Muscle layer of colon (tissue), 2 donors: Measurements from ENCODE around the gene FES.

ENCODE experiments used
- H3K27ac ChIP-seq: one replicate; pipeline ENCODE4 v1.7.0; 2013; ENCODE audit warnings: low read depth, mild to moderate bottlenecking, low read length, moderate library complexity
- H3K27me3 ChIP-seq, 2 donors: one replicate each; pipeline ENCODE4 v1.7.0; 2013; ENCODE audit warnings: low read length in 2 of 2, mild to moderate bottlenecking in 2 of 2; ENCODE audit not compliant: insufficient read depth in 2 of 2, control insufficient read depth in 1 of 2
- H3K36me3 ChIP-seq: one replicate; pipeline ENCODE4 v1.7.0; 2013; ENCODE audit warnings: mild to moderate bottlenecking, low read length; ENCODE audit not compliant: insufficient read depth
- H3K4me1 ChIP-seq: one replicate; pipeline ENCODE4 v1.7.0; 2013; ENCODE audit warnings: mild to moderate bottlenecking, low read length; ENCODE audit not compliant: insufficient read depth
- H3K4me3 ChIP-seq, 2 donors: one replicate each; pipeline ENCODE4 v1.7.0; 2013; ENCODE audit warnings: low read length in 2 of 2, low read depth in 1 of 2, mild to moderate bottlenecking in 1 of 2, moderate library complexity in 1 of 2
- H3K9ac ChIP-seq: one replicate; pipeline ENCODE4 v1.7.0; 2013; ENCODE audit warnings: low read length
- H3K9me3 ChIP-seq: one replicate; pipeline ENCODE4 v1.7.0; 2013; ENCODE audit warnings: mild to moderate bottlenecking, low read length
- donor health status: abdominal sarcoma.
- donor health status: Adenocarcinoma of cecum.

FES gene

DNA sequence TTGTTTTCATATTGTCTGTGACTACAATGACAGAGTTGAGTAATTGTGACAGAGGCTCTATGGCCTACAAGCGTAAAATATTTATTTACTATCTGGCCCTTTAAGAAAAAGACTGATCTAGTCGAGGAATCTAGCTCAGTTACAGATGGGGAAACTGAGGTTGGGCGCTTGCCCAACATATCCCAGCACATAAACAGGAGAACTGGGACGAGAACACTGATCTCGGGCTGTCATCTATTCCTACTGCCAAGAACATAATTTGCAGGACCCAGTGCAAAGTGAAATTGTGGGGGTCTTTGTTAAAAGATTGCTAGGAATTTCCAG, 1.9 kb downstream of the FES start:
- Histone ChIP-seq H3K9me3 (no peaks in the 10 kb centered on the region), H3K27me3 (no peaks in the 10 kb centered on the region), H3K4me1 (peaks cover 31% of the 10 kb centered on the region), H3K36me3 (peaks cover 25% of the 10 kb centered on the region), H3K4me3 (no peak overlapping the region), H3K27ac (no peak overlapping the region), H3K9ac (no peak overlapping the region)

GRCh38 chr15:90887037-90887481, 2.8 kb downstream of the FES start:
- no peak overlapping the region for H3K9ac ChIP-seq
- peaks cover 33% of the 10 kb centered on the region for H3K36me3 ChIP-seq
- H3K9me3 ChIP-seq = no peaks in the 10 kb centered on the region

GRCh38 chr15:90889313-90889730, 5.0 kb downstream of the FES start:
- Histone ChIP-seq H3K27ac (no peak overlapping the region), H3K36me3 (peaks cover 54% of the 10 kb centered on the region), H3K9ac (no peak overlapping the region), H3K9me3 (no peaks in the 10 kb centered on the region), H3K4me1 (peaks cover 20% of the 10 kb centered on the region), H3K27me3 (no peaks in the 10 kb centered on the region), H3K4me3 (no peak overlapping the region)

More at GRCh38 chr15:90887037-90887481, 2.8 kb downstream of the FES start:
- Histone ChIP-seq H3K4me3 (no peak overlapping the region), H3K27ac (no peak overlapping the region), H3K27me3 (no peaks in the 10 kb centered on the region), H3K4me1 (peaks cover 31% of the 10 kb centered on the region)

DNA sequence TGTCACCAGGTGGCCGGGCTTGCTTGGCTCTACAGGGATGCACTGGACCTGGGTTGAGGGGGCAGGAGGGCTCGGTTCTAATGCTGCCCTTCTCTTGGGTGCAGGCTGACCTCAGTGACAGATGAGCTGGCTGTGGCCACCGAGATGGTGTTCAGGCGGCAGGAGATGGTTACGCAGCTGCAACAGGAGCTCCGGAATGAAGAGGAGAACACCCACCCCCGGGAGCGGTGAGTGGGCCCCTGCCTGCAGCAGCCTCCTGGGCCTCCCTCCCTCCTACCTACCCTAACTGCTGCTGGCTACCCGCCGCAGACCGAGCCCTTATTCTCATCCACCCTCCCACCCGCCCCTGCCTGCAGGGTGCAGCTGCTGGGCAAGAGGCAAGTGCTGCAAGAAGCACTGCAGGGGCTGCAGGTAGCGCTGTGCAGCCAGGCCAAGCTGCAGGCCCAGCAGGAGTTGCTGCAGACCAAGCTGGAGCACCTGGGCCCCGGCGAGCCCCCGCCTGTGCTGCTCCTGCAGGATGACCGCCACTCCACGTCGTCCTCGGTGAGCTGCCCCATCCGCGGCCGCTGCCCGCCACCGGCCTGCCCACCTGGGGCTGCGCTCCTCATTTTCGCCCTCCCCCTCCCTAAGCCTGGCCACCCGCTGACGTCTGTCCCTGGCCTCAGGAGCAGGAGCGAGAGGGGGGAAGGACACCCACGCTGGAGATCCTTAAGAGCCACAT, 5.6 kb downstream of the FES start:
- H3K27ac ChIP-seq = no peak overlapping the region

GRCh38 chr15:90890839-90891238, 6.5 kb downstream of the FES start:
- Histone ChIP-seq H3K4me3 (no peak overlapping the region), H3K9me3 (no peaks in the 10 kb centered on the region), H3K36me3 (peaks cover 67% of the 10 kb centered on the region), H3K9ac (no peak overlapping the region), H3K4me1 (peaks cover 8% of the 10 kb centered on the region), H3K27ac (no peak overlapping the region), H3K27me3 (no peaks in the 10 kb centered on the region)

More for the DNA sequence above, 5.6 kb downstream of the FES start:
- peaks cover 16% of the 10 kb centered on the region for H3K4me1 ChIP-seq
- no peaks in the 10 kb centered on the region for H3K27me3 ChIP-seq
- H3K9ac ChIP-seq = no peak overlapping the region
- no peak overlapping the region for H3K4me3 ChIP-seq
- peaks cover 58% of the 10 kb centered on the region for H3K36me3 ChIP-seq
- no peaks in the 10 kb centered on the region for H3K9me3 ChIP-seq

GRCh38 chr15:90891346-90891949, 7.1 kb downstream of the FES start:
- Histone ChIP-seq H3K36me3 (peaks cover 68% of the 10 kb centered on the region), H3K9ac (no peak overlapping the region), H3K4me3 (no peak overlapping the region), H3K9me3 (no peaks in the 10 kb centered on the region), H3K27ac (no peak overlapping the region), H3K4me1 (peaks cover 2% of the 10 kb centered on the region), H3K27me3 (no peaks in the 10 kb centered on the region)

- Histone ChIP-seq H3K4me1 (no peaks in the 10 kb centered on the region), H3K27ac (no peak overlapping the region), H3K4me3 (no peak overlapping the region), H3K27me3 (no peaks in the 10 kb centered on the region), H3K9ac (no peak overlapping the region), H3K9me3 (no peaks in the 10 kb centered on the region), H3K36me3 (peaks cover 64% of the 10 kb centered on the region)
These were observed 7.7 kb downstream of the FES start for GRCh38 chr15:90892023-90892422.

- no peak overlapping the region for H3K9ac ChIP-seq
- peaks cover 58% of the 10 kb centered on the region for H3K36me3 ChIP-seq
- no peaks in the 10 kb centered on the region for H3K9me3 ChIP-seq
These were observed 8.3 kb downstream of the FES start for GRCh38 chr15:90892498-90893174.

GRCh38 chr15:90893175-90894090, 9.1 kb downstream of the FES start:
- Histone ChIP-seq H3K4me3 (no peak overlapping the region), H3K27me3 (no peaks in the 10 kb centered on the region), H3K36me3 (peaks cover 56% of the 10 kb centered on the region), H3K9me3 (no peaks in the 10 kb centered on the region), H3K9ac (no peak overlapping the region), H3K27ac (no peak overlapping the region), H3K4me1 (no peaks in the 10 kb centered on the region)

More at GRCh38 chr15:90892498-90893174, 8.3 kb downstream of the FES start:
- Histone ChIP-seq H3K4me3 (no peak overlapping the region), H3K4me1 (no peaks in the 10 kb centered on the region), H3K27ac (no peak overlapping the region), H3K27me3 (no peaks in the 10 kb centered on the region)

DNA sequence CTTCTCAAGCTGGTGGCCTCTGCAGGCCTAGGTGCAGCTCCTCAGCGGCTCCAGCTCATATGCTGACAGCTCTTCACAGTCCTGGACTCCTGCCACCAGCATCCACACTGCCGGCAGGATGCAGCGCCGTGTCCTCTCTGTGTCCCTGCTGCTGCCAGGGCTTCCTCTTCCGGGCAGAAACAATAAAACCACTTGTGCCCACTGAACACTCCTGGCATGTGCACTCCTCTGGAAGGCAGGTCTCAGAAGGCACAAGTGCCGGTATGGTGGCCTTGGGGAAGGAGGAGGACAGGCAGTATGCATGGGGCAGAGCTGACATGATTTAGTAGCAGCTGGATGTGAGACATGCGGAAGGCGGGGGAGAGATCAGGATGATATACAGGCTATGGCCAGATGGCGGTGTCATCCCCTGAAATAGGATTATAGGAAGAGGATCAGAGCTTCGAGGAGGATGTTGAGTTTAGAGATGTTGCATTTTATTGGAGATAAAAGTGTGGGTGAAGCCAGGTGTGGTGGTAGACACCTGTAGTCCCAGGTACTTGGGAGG, 11.3 kb downstream of the FES start:
- Histone ChIP-seq H3K4me1 (no peaks in the 10 kb centered on the region), H3K27me3 (no peaks in the 10 kb centered on the region), H3K9me3 (no peaks in the 10 kb centered on the region), H3K4me3 (no peak overlapping the region), H3K36me3 (peaks cover 52% of the 10 kb centered on the region), H3K9ac (no peak overlapping the region), H3K27ac (no peak overlapping the region)
